WTC11 (cell line): Measurements from ENCODE around the gene NUP50.
A peak's percentile ranks its signal among the peaks of the same experiment; 100 is the strongest.

ENCODE experiments used
- CREB1 ChIP-seq: sonication (generic); formaldehyde crosslinking; IDR thresholded peaks from 2 replicates; pipeline ENCODE4 v1.8.0; 2023; ENCODE audit warnings: mild to moderate bottlenecking, missing genetic modification reagents
- CREM ChIP-seq: sonication (generic); formaldehyde crosslinking; IDR thresholded peaks from 2 replicates; pipeline ENCODE4 v1.8.1; 2022; ENCODE audit warnings: mild to moderate bottlenecking, missing genetic modification reagents, moderate library complexity
- CTCF ChIP-seq: fragments of 200-600 bp; IDR thresholded peaks from 2 replicates; pipeline ENCODE4 v1.8.0; 2022; ENCODE audit warnings: antibody characterized with exemption
- FOXJ3 ChIP-seq: sonication (generic); formaldehyde crosslinking; IDR thresholded peaks from 2 replicates; pipeline ENCODE4 v1.9.0; 2021; ENCODE audit warnings: missing genetic modification reagents, mild to moderate bottlenecking, borderline replicate concordance
- GRHL2 ChIP-seq: fragments of 250-450 bp; sonication (Bioruptor Pico); IDR thresholded peaks from 2 replicates; pipeline ENCODE4 v1.8.0; 2022; ENCODE audit warnings: mild to moderate bottlenecking, moderate library complexity; ENCODE audit not compliant: insufficient replicate concordance, severe bottlenecking
- IRF1 ChIP-seq: sonication (generic); formaldehyde crosslinking; IDR thresholded peaks from 2 replicates; pipeline ENCODE4 v1.8.0; 2023; ENCODE audit warnings: missing genetic modification reagents

GRCh38 chr22:45208993-45209838 lies 45.5 kb downstream of the NUP50 start:
- TF ChIP-seq CTCF (peak; percentile 90), IRF1 (CRISPR knock-in tag) (no peak), FOXJ3 (CRISPR knock-in tag) (no peak), GRHL2 (no peak), CREM (CRISPR knock-in tag) (no peak), CREB1 (CRISPR knock-in tag) (no peak)
